NCI-H146 treated with DMSO at 0.1 percent for 48 hours (cell line): ENCODE results near the gene METRN.
"Not testable (repeated sequence)": the region's sequence is repeated elsewhere in the genome, so short reads cannot be mapped to it uniquely, and the experiment has no call there.

ENCODE experiments used
- DNase-seq: peaks from one replicate; lab custom pipeline; 2025; ENCODE audit not compliant: unreplicated experiment; lab: John Stamatoyannopoulos, UW

Gene METRN

GRCh38 chr16:708959-709358 lies 6.0 kb upstream of the METRN start:
- DNase-seq, result no peak

DNA sequence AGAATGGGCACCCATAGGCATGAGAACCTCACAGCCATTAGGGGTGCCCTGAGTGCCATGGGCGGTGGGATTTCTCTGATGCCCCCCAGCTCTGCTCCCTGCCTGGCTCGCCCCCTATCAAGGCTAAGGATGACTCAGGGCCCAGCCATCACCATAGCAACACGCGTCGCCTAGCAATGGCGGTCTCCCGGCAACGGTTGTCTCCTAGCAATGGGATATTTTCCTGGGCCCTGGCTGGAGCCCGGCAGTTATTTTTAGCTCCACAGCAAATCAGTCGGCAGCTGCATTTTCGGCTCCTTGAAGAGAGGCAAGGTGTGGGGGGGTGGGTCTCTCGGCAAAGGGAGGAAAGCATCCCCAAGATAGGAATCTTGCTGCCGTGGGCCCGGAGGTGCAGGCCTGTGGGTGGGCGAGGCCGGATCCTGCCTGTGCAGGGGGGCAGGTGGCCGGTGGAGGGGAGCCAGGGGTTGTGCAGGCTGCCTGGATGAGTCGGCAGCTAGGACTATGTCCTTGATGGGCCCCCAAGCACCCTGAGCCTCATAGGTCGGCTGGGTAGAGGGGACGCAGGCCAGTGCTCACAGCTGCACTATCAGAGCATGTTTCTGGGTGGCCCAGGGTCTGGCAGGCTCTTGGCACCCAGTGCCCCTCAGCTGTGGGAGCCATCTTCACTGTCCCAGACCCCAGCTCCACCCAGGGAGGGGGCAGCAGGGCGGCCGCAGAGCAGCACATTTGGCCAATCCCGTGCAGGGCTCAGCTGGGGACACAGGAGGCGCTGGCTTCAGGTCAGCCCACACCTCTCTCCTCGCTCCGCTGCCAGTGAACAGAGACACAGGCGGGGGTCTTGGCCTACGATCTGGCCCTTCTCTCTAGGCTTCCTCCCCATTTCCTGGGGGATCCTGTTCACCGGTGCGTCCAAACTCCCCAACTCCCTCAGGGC lies 5.1 kb upstream of the METRN start:
- peak; percentile 90 for DNase-seq

GRCh38 chr16:710500-711075 lies 4.3 kb upstream of the METRN start:
- DNase-seq, result no peak

- no peak for DNase-seq
Observed at GRCh38 chr16:711084-711483, 3.8 kb upstream of the METRN start.

- peak; percentile 55 for DNase-seq
Observed at GRCh38 chr16:711548-712320, 3.2 kb upstream of the METRN start.

DNA sequence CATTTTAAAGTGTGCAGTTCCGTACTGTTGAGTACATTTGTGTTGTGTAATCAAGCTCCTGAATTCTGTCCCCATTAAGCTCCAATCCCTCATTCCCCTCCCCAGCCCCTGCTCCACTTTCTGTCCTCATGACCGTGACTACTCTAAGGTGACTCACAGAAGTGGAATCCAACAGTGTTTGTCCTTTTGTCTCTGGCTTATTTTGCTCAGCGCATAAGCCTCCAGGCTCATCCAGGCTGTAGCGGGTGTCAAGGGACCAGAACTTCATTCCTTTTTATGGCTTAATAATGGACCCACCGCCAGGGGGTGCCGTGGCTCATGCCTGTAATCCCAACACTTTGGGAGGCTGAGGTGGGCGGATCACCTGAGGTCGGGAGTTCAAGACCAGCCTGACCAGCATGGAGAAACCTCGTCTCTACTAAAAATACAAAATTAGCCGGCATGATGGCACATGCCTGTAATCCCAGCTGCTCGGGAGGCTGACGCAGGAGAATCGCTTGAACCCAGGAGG lies 2.1 kb upstream of the METRN start:
- not testable (repeated sequence) for DNase-seq

DNA sequence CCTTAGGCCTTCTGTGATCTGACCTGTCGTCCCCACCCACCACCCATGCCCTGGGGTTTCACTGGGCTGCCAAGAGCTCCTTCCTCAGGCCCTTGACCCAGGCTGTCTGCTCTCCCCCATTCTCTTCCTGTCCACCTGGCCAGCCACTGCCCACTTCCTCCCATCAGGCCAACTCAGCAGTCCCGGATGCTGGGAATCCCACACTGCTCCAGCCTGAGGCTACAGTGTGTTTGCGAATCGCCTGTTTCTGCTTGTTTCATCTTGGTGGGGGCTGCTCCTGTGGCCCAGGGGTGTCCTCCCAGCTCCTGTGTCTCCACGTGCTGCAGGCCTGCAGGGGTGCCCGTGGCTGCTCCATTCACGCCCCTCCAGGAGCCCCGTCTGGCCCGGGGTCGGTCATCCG lies 839 bp upstream of the METRN start:
- no peak for DNase-seq

- no peak for DNase-seq
Observed at GRCh38 chr16:715477-716199, 720 bp downstream of the METRN start.

GRCh38 chr16:716200-716568 lies 1.3 kb downstream of the METRN start:
- peak; percentile 63 for DNase-seq

GRCh38 chr16:716768-717325 lies 1.9 kb downstream of the METRN start:
- no peak for DNase-seq

GRCh38 chr16:717450-718245 lies 2.7 kb downstream of the METRN start:
- no peak for DNase-seq

- DNase-seq, result no peak
Observed at GRCh38 chr16:718389-718788, 3.5 kb downstream of the METRN start.

DNA sequence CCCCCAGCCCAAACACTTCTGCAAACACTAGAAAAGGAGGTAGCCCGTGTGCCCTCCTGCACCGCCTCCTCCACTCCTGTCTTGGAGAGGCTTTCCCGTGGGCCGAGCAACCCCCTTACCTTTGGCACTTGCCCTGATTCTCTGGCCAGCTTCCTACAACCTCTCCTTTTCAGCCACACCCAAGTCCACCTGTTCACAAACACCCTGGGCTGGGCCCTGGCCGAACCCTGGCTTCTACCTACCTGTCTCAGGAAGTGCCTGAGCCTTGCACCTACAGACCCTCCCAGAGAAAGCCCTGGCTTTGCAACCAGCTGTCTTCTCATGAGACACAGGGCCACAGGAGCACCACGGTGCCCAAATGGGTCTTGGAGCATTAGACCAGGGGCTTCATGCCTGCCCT lies 4.0 kb downstream of the METRN start:
- DNase-seq, result no peak

GRCh38 chr16:719815-720446 lies 5.0 kb downstream of the METRN start:
- peak; percentile 75 for DNase-seq

DNA sequence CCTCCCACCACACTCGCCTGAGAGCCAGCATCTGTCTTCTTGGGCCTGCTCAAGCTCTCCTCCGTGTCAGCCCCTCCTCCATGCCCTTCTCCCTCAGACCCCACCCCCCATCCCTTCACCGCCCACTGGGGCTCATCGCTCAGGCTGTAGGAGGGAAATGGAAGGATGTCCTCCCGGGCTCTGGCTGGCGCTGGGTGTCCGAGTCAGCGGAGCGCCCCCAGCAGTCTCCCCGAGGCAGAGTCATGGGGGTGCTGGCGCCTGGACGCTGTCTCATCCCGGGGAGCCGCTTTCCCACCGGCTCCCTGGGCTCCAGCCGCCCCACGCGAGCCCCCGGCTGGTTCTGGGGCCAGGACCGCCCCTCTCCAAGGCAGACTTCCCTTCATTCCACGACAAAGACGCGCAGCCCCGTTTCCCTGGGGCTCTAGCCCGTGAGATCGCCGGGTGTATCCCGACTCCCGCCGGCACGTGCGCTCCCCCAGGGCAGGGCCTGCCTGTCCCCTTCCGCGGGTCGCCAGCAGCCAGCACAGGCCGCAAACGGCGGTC lies 5.6 kb downstream of the METRN start:
- DNase-seq, result peak; percentile 81

GRCh38 chr16:720990-721764 lies 6.3 kb downstream of the METRN start, which contains the start of gene ANTKMT:
Gene ANTKMT (plus strand): TSS chr16:721146. CDS start chr16:721275, 129 bp downstream.
- DNase-seq, result peak; percentile 71

DNA sequence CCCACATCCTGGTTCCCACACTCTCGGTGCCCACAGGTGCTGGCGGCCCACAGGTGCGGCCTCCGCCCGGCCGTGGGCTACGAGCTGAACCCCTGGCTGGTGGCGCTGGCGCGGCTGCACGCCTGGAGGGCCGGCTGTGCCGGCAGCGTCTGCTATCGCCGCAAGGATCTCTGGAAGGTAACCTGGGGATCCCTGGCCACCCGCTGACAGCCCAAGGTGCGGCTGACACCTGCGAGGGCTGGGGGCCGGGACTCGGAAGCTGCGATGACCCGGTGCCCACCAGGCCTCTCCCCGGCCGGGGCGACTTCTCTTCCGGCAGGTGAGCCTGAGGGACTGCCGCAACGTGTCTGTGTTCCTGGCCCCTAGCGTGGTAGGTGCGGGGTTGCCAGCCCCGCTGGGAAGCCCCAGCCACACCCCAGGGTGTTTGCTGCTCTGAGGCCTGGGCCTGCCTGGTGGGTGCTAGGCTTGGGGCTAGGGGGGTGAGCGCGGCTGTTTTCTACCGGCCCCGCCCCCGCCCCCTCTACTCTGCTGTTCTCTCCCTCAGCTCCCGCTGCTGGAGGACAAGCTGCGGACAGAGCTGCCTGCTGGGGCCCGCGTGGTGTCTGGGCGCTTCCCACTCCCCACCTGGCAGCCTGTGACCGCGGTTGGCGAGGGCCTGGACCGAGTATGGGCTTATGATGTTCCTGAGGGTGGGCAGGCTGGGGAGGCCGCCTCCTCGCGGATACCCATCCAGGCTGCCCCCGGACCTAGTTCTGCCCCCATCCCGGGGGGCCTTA lies 7.0 kb downstream of the METRN start:
- DNase-seq, result no peak
